ENCODE measurements around the gene MAGEB3. TPM values are rescaled to one million over a fixed set of nuclear protein-coding genes. Genes with fewer than 3 reads are reported as not detected.
"Not testable (repeated sequence)": the region's sequence is repeated elsewhere in the genome, so short reads cannot be mapped to it uniquely, and the experiment has no call there.

The MAGEB3 gene
- not detected for total RNA-seq

- no peak for DNase-seq (ENCODE audit: low spot score)
Observed at GRCh38 chrX:30230395-30230794, at the start of gene MAGEB3. TSS of gene MAGEB3 (plus strand) at chrX:30230657. CDS start at chrX:30235925, 5,268 bp downstream.

- no peak for DNase-seq (ENCODE audit: low spot score)
Observed at GRCh38 chrX:30181353-30181752, 49.1 kb upstream of the MAGEB3 start.

- DNase-seq (ENCODE audit: low spot score) = no peak
Observed at GRCh38 chrX:30183554-30183953, 46.9 kb upstream of the MAGEB3 start.

- DNase-seq (ENCODE audit: low spot score) = no peak
Observed at GRCh38 chrX:30190426-30190825, 40.0 kb upstream of the MAGEB3 start.

GRCh38 chrX:30193910-30194309 lies 36.5 kb upstream of the MAGEB3 start:
- DNase-seq (ENCODE audit: low spot score) = not testable (repeated sequence)

- DNase-seq (ENCODE audit: low spot score) = no peak
Observed at GRCh38 chrX:30196322-30196721, 34.1 kb upstream of the MAGEB3 start.

GRCh38 chrX:30212172-30212571 lies 18.3 kb upstream of the MAGEB3 start:
- no peak for DNase-seq (ENCODE audit: low spot score)

GRCh38 chrX:30215357-30215843 lies 15.1 kb upstream of the MAGEB3 start, which contains the start of gene MAGEB2:
TSS of gene MAGEB2 (plus strand) at chrX:30215563. CDS start at chrX:30218581, 3,018 bp downstream.
- DNase-seq (ENCODE audit: low spot score) = no peak

- DNase-seq (ENCODE audit: low spot score) = no peak
Observed at GRCh38 chrX:30217465-30217864, 13.0 kb upstream of the MAGEB3 start.

- DNase-seq (ENCODE audit: low spot score) = no peak
Observed at GRCh38 chrX:30219372-30219771, 11.1 kb upstream of the MAGEB3 start.

GRCh38 chrX:30220661-30221060 lies 9.8 kb upstream of the MAGEB3 start:
- no peak for DNase-seq (ENCODE audit: low spot score)

- DNase-seq (ENCODE audit: low spot score) = no peak
Observed at GRCh38 chrX:30224536-30224935, 5.9 kb upstream of the MAGEB3 start.

- no peak for DNase-seq (ENCODE audit: low spot score)
Observed at GRCh38 chrX:30228526-30228925, 1.9 kb upstream of the MAGEB3 start.

GRCh38 chrX:30241724-30242415 lies 11.4 kb downstream of the MAGEB3 start, which contains the start of gene MAGEB4:
TSS of gene MAGEB4 (plus strand) at chrX:30242000. CDS start at chrX:30242136, 136 bp downstream.
- DNase-seq (ENCODE audit: low spot score) = no peak

- DNase-seq (ENCODE audit: low spot score) = no peak
Observed at GRCh38 chrX:30246769-30247489, 16.5 kb downstream of the MAGEB3 start, which contains the start of gene MAGEB1. TSS of gene MAGEB1 (plus strand) at chrX:30247146. CDS start at chrX:30250494, 3,348 bp downstream.

- DNase-seq (ENCODE audit: low spot score) = no peak
Observed at GRCh38 chrX:30248854-30249253, 18.4 kb downstream of the MAGEB3 start.

GRCh38 chrX:30253257-30253656 lies 22.8 kb downstream of the MAGEB3 start:
- DNase-seq (ENCODE audit: low spot score) = no peak

- DNase-seq (ENCODE audit: low spot score) = no peak
Observed at GRCh38 chrX:30259927-30260326, 29.5 kb downstream of the MAGEB3 start.

GRCh38 chrX:30261012-30261411 lies 30.6 kb downstream of the MAGEB3 start:
- no peak for DNase-seq (ENCODE audit: low spot score)

GRCh38 chrX:30262763-30263162 lies 32.3 kb downstream of the MAGEB3 start:
- DNase-seq (ENCODE audit: low spot score) = no peak

- no peak for DNase-seq (ENCODE audit: low spot score)
Observed at GRCh38 chrX:30270639-30271038, 40.2 kb downstream of the MAGEB3 start.

GRCh38 chrX:30275498-30275897 lies 45.0 kb downstream of the MAGEB3 start:
- DNase-seq (ENCODE audit: low spot score) = no peak

- no peak for DNase-seq (ENCODE audit: low spot score)
Observed at GRCh38 chrX:30278365-30278764, 47.9 kb downstream of the MAGEB3 start.

Data from ureter (tissue), 1 donor.